ENCODE data around the gene NIFK.

Gene NIFK

DNA sequence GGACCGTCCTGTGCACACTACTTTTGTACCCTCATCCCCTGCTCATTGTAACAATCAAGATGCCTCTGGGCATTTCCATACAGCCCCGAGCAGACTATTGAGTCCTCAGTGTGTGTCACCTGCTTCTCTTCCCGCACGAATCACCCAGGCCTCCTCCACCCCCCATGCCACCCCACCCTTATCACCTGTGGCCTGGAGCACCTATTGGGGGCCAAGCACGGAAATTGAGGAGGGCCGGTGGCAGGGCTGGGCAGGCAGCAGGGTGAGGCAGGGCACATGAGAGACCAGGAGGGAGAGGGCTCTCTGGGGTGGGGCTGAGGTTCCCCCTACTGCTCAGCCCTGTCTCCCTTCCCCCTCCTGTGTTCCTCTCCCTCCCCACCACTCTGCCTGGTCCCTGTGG lies 4.3 kb upstream of the NIFK start:
- ChIA-PET CTCF (no interaction called here), POLR2A (no interaction called here)
- no peaks in the 10 kb centered on the region for H3K9me3 ChIP-seq (ENCODE audit: control insufficient read depth, insufficient read depth, low read depth, low read length)
- TF ChIP-seq ZNF514 (tag by site-specific recombination; IDR thresholded peaks at IDR 0.05) = no peak
- TF ChIP-seq ZNF2 (tag by site-specific recombination; IDR thresholded peaks at IDR 0.05) = no peak
- no peak for TF ChIP-seq ZNF24 (tag by site-specific recombination; IDR thresholded peaks at IDR 0.05)
- TF ChIP-seq ZNF707 (tag by site-specific recombination; IDR thresholded peaks at IDR 0.05) = no peak
- TF ChIP-seq ZBTB44 (tag by site-specific recombination; IDR thresholded peaks at IDR 0.05) = no peak
- TF ChIP-seq ZNF624 (tag by site-specific recombination; IDR thresholded peaks at IDR 0.05) = no peak
- no peak for TF ChIP-seq ZNF341 (tag by site-specific recombination; IDR thresholded peaks at IDR 0.05; ENCODE audit: low read depth)
- no peak for TF ChIP-seq INSM2 (tag by site-specific recombination; IDR thresholded peaks at IDR 0.05)
- no peaks in the 10 kb centered on the region for H3K36me3 ChIP-seq (ENCODE audit: control insufficient read depth in 2 of 2, insufficient read depth in 1 of 2, low read length in 2 of 2)
- no peak overlapping the region for H3K27ac ChIP-seq (ENCODE audit: extremely low read depth, low read depth, low read length)
- H3K4me1 ChIP-seq (ENCODE audit: control insufficient read depth, insufficient read depth, low read length) = no peaks in the 10 kb centered on the region
- H3K4me3 ChIP-seq (ENCODE audit: low read depth, low read length) = no peak overlapping the region

GRCh38 chr2:121736140-121736461 lies 574 bp downstream of the NIFK start:
- H3K4me3 ChIP-seq (ENCODE audit: low read depth, low read length) = peak overlapping the region; percentile 96
- peaks cover 30 to 36% of the 10 kb centered on the region in 2 experiments for H3K36me3 ChIP-seq (ENCODE audit: control insufficient read depth in 2 of 2, insufficient read depth in 1 of 2, low read length in 2 of 2)
- H3K4me1 ChIP-seq (ENCODE audit: control insufficient read depth, insufficient read depth, low read length) = no peaks in the 10 kb centered on the region
- peak overlapping the region; percentile 84; the same call in 1 of the 2 replicates for H3K27ac ChIP-seq (ENCODE audit: extremely low read depth, low read depth, low read length)
- no peak for TF ChIP-seq FEZF1 (tag by site-specific recombination; IDR thresholded peaks at IDR 0.05)
- TF ChIP-seq ZNF596 (tag by site-specific recombination; IDR thresholded peaks at IDR 0.05) = no peak
- no peak for TF ChIP-seq SCRT2 (tag by site-specific recombination; IDR thresholded peaks at IDR 0.05)
- no peak for TF ChIP-seq OVOL3 (tag by site-specific recombination; IDR thresholded peaks at IDR 0.05)
- TF ChIP-seq ZNF530 (tag by site-specific recombination; IDR thresholded peaks at IDR 0.05; ENCODE audit: low read depth) = no peak
- TF ChIP-seq ZNF830 (tag by site-specific recombination; IDR thresholded peaks at IDR 0.05; ENCODE audit: low read depth) = no peak
- TF ChIP-seq ZNF202 (tag by site-specific recombination; IDR thresholded peaks at IDR 0.05; ENCODE audit: borderline replicate concordance) = no peak
- no peak for TF ChIP-seq ZNF670 (tag by site-specific recombination; IDR thresholded peaks at IDR 0.05; ENCODE audit: low read depth)
- CTCF ChIA-PET = interaction anchor here (0.6 to 0.9 kb wide), 2 partner anchors 18 to 72 kb away, joined by 3 read pairs; no protein-coding TSS in a partner anchor
- POLR2A ChIA-PET = interaction anchor here (0.6 to 3.1 kb wide), 9 partner anchors 11 to 608 kb away, joined by 3 to 18 read pairs (median 6); partner anchors contain the start of genes CLASP1, RNU4ATAC and TSN
- no peaks in the 10 kb centered on the region for H3K9me3 ChIP-seq (ENCODE audit: control insufficient read depth, insufficient read depth, low read depth, low read length)

GRCh38 chr2:121735518-121736074 lies 1.1 kb downstream of the NIFK start:
- Histone ChIP-seq H3K9me3 (ENCODE audit: control insufficient read depth, insufficient read depth, low read depth, low read length) (no peaks in the 10 kb centered on the region), H3K4me3 (ENCODE audit: low read depth, low read length) (peak overlapping the region; percentile 96), H3K27ac (ENCODE audit: extremely low read depth, low read depth, low read length) (peak overlapping the region; percentile 84; the same call in 1 of the 2 replicates), H3K4me1 (ENCODE audit: control insufficient read depth, insufficient read depth, low read length) (no peaks in the 10 kb centered on the region), H3K36me3 (ENCODE audit: control insufficient read depth in 2 of 2, insufficient read depth in 1 of 2, low read length in 2 of 2) (peaks cover 36 to 42% of the 10 kb centered on the region in 2 experiments)
- ChIA-PET CTCF (interaction anchor here (0.6 to 0.9 kb wide), 3 partner anchors 18 to 149 kb away, joined by 3 read pairs; no protein-coding TSS in a partner anchor), POLR2A (interaction anchor here (2.1 to 3.1 kb wide), 2 partner anchors 20 to 87 kb away, joined by 7 to 18 read pairs; partner anchors contain the start of genes CLASP1 and TSN)
- TF ChIP-seq CTCF (tag by site-specific recombination; IDR thresholded peaks at IDR 0.05) (0 out of 2 replicates have a peak, but pooled peaks have one; percentile 8), ZFP69B (tag by site-specific recombination; IDR thresholded peaks at IDR 0.05) (no peak), ZSCAN16 (tag by site-specific recombination; IDR thresholded peaks at IDR 0.05) (no peak), ZNF560 (tag by site-specific recombination; IDR thresholded peaks at IDR 0.05; ENCODE audit: borderline replicate concordance) (no peak), BCL11A (tag by site-specific recombination; IDR thresholded peaks at IDR 0.05; ENCODE audit: low read depth) (no peak), ZNF423 (tag by site-specific recombination; IDR thresholded peaks at IDR 0.05) (no peak), GLIS2 (tag by site-specific recombination; IDR thresholded peaks at IDR 0.05) (no peak), PRDM1 (tag by site-specific recombination; IDR thresholded peaks at IDR 0.05) (no peak), ZNF510 (tag by site-specific recombination; IDR thresholded peaks at IDR 0.05; ENCODE audit: insufficient replicate concordance) (no peak), ZNF785 (tag by site-specific recombination; IDR thresholded peaks at IDR 0.05) (no peak), ZNF654 (tag by site-specific recombination; IDR thresholded peaks at IDR 0.05; ENCODE audit: low read depth) (peak; percentile 3; the same call in 1 of the 2 replicates)

Data from HEK293 (cell line).